OCI-LY1 (cell line): ENCODE measurements around the gene SMR3B.

Experiments
- H2AFZ ChIP-seq: fragments of 200-600 bp; sonication (generic), shearing (Covaris generic); 2 replicates; pipeline ENCODE4 v1.6.0; 2014; ENCODE audit warnings: antibody characterized with exemption, mild to moderate bottlenecking, low read length
- H3F3A ChIP-seq: fragments of 200-600 bp; sonication (generic), shearing (Covaris generic); 2 replicates; pipeline ENCODE4 v1.6.0; 2014; ENCODE audit warnings: mild to moderate bottlenecking, antibody characterized with exemption, low read length, moderate library complexity; ENCODE audit not compliant: insufficient read depth
- H3K27ac ChIP-seq: fragments of 200-600 bp; sonication (generic); 2 replicates; pipeline ENCODE4 v1.5.1; 2014; ENCODE audit warnings: low read length, mixed run types, mild to moderate bottlenecking, low read depth; ENCODE audit not compliant: poor library complexity, severe bottlenecking
- H3K27me3 ChIP-seq: fragments of 200-600 bp; sonication (generic); 2 replicates; pipeline ENCODE4 v1.6.0; 2014; ENCODE audit warnings: antibody characterized with exemption, mild to moderate bottlenecking, low read length, moderate library complexity; ENCODE audit not compliant: insufficient read depth
- H3K36me3 ChIP-seq: fragments of 200-600 bp; sonication (generic); 2 replicates; pipeline ENCODE4 v1.6.1; 2014; ENCODE audit warnings: mild to moderate bottlenecking, antibody characterized with exemption, low read length, moderate library complexity, mixed read lengths; ENCODE audit not compliant: insufficient read depth
- H3K4me1 ChIP-seq: fragments of 200-600 bp; sonication (generic); 2 replicates; pipeline ENCODE4 v1.5.1; 2014; ENCODE audit warnings: mild to moderate bottlenecking, low read length, moderate library complexity; ENCODE audit not compliant: insufficient read depth, severe bottlenecking
- H3K4me2 ChIP-seq: fragments of 200-600 bp; sonication (generic), shearing (Covaris generic); 2 replicates; pipeline ENCODE4 v1.6.1; 2014; ENCODE audit warnings: low read length
- H3K4me3 ChIP-seq: fragments of 200-600 bp; sonication (generic); 2 replicates; pipeline ENCODE4 v1.5.1; 2014; ENCODE audit warnings: low read length, low read depth, mild to moderate bottlenecking, mixed read lengths; ENCODE audit not compliant: poor library complexity, severe bottlenecking
- H3K79me2 ChIP-seq: fragments of 200-600 bp; shearing (Covaris generic); 2 replicates; pipeline ENCODE4 v1.6.1; 2016; ENCODE audit warnings: mixed run types, low read length, mixed read lengths; ENCODE audit not compliant: insufficient read depth
- H3K9ac ChIP-seq: fragments of 200-600 bp; sonication (generic), shearing (Covaris generic); 2 replicates; pipeline ENCODE4 v1.6.1; 2014; ENCODE audit warnings: mild to moderate bottlenecking, low read length, mixed read lengths
- H3K9me2 ChIP-seq: fragments of 200-600 bp; sonication (generic), shearing (Covaris generic); 2 replicates; pipeline ENCODE4 v1.6.1; 2014; ENCODE audit warnings: low read depth, mild to moderate bottlenecking, low read length, mixed read lengths
- H3K9me3 ChIP-seq: fragments of 200-600 bp; shearing (Covaris generic); 2 replicates; pipeline ENCODE4 v1.6.1; 2014; ENCODE audit warnings: low read length, mixed read lengths
- H4K20me1 ChIP-seq: fragments of 200-600 bp; sonication (generic), shearing (Covaris generic); 2 replicates; pipeline ENCODE4 v1.6.0; 2016; ENCODE audit warnings: mild to moderate bottlenecking, low read length; ENCODE audit not compliant: insufficient read depth
- CTCF ChIP-seq: fragments of 200-600 bp; sonication (generic), shearing (Covaris generic); IDR thresholded peaks from 2 replicates; pipeline ENCODE4 v1.5.1; 2017; ENCODE audit warnings: mild to moderate bottlenecking, antibody characterized with exemption, low read length, moderate library complexity, mixed read lengths
- EZH2 ChIP-seq: fragments of 200-600 bp; sonication (generic), shearing (Covaris generic); IDR thresholded peaks from 2 replicates; pipeline ENCODE4 v1.8.0; 2017; ENCODE audit warnings: borderline replicate concordance, mixed run types, mild to moderate bottlenecking, antibody characterized with exemption, low read length, moderate library complexity, mixed read lengths

SMR3B gene

GRCh38 chr4:70425306-70425705, 42.4 kb downstream of the SMR3B start:
- Histone ChIP-seq H3K27me3 (no peaks in the 10 kb centered on the region), H3K79me2 (no peaks in the 10 kb centered on the region), H3K9me3 (no peaks in the 10 kb centered on the region; the same call in 1 of the 2 replicates), H3K9ac (no peak overlapping the region), H3F3A (no peaks in the 10 kb centered on the region), H3K4me2 (no peak overlapping the region), H3K9me2 (no peaks in the 10 kb centered on the region), H3K4me1 (no peaks in the 10 kb centered on the region), H3K27ac (no peak overlapping the region), H2AFZ (no peak overlapping the region), H4K20me1 (no peaks in the 10 kb centered on the region), H3K36me3 (no peaks in the 10 kb centered on the region), H3K4me3 (no peak overlapping the region)
- no peak for TF ChIP-seq CTCF
- no peak for TF ChIP-seq EZH2

GRCh38 chr4:70426789-70427188, 43.9 kb downstream of the SMR3B start:
- Histone ChIP-seq H3K4me3 (no peak overlapping the region), H3K4me2 (no peak overlapping the region), H3K9me2 (no peaks in the 10 kb centered on the region), H3K9me3 (no peaks in the 10 kb centered on the region; the same call in 1 of the 2 replicates), H3F3A (no peaks in the 10 kb centered on the region), H3K27me3 (no peaks in the 10 kb centered on the region), H3K4me1 (no peaks in the 10 kb centered on the region), H2AFZ (no peak overlapping the region), H3K36me3 (no peaks in the 10 kb centered on the region), H3K27ac (no peak overlapping the region), H3K9ac (no peak overlapping the region), H3K79me2 (no peaks in the 10 kb centered on the region), H4K20me1 (no peaks in the 10 kb centered on the region)
- TF ChIP-seq CTCF (no peak), EZH2 (no peak)

GRCh38 chr4:70437197-70437596, 54.3 kb downstream of the SMR3B start:
- Histone ChIP-seq H3K4me1 (peaks cover 5% of the 10 kb centered on the region), H4K20me1 (no peaks in the 10 kb centered on the region), H3K79me2 (no peaks in the 10 kb centered on the region), H3K9me2 (no peaks in the 10 kb centered on the region), H2AFZ (no peak overlapping the region), H3K4me2 (no peak overlapping the region), H3K27ac (no peak overlapping the region), H3F3A (no peaks in the 10 kb centered on the region), H3K9ac (no peak overlapping the region), H3K4me3 (no peak overlapping the region), H3K36me3 (no peaks in the 10 kb centered on the region), H3K9me3 (no peaks in the 10 kb centered on the region), H3K27me3 (no peaks in the 10 kb centered on the region)
- TF ChIP-seq CTCF (no peak), EZH2 (no peak)
